A673 (cell line): Measurements from ENCODE around the gene CTNNA3.

Experiments used
- CTCF ChIP-seq: fragments of 300-800, 200-600 bp; sonication (generic); conservative IDR thresholded peaks from 2 replicates; pipeline ENCODE4 v1.5.1; 2017; ENCODE audit warnings: low read depth, mild to moderate bottlenecking, antibody characterized with exemption, low read length, moderate library complexity, mixed read lengths
- EZH2 ChIP-seq: fragments of 200-600 bp; sonication (generic); IDR thresholded peaks from 2 replicates; pipeline ENCODE4 v1.6.1; 2017; ENCODE audit warnings: borderline replicate concordance, low read depth, mild to moderate bottlenecking, mixed read lengths, antibody characterized with exemption, low read length; ENCODE audit not compliant: poor library complexity, severe bottlenecking

- TF ChIP-seq EZH2 (no peak), CTCF (no peak)
Measured at GRCh38 chr10:66795866-66796265, 900.1 kb downstream of the CTNNA3 start.
